G401 (cell line): ENCODE results near the gene PDK4. TPM values are rescaled to one million over a fixed set of nuclear protein-coding genes. Genes with fewer than 3 reads are reported as not detected.
A peak's percentile ranks its signal among the peaks of the same experiment; 100 is the strongest.
"Not testable (repeated sequence)": the region's sequence is repeated elsewhere in the genome, so short reads cannot be mapped to it uniquely, and the experiment has no call there.

Source experiments
- DNase-seq: peaks from one replicate; pipeline ENCODE4 v3.0.0-alpha.2; 2015; ENCODE audit warnings: low spot score
- in situ Hi-C: cut with HindIII; loops from 2 replicates; pipeline ENCODE4 v1.10.0; 2016; ENCODE audit warnings: low sequenced_read_pairs, mixed read lengths
- total RNA-seq: library from RNA; depleted of rRNA; stranded (reverse); fragments of >200 nt; shearing (Covaris generic); gene quantifications from 2 replicates; pipeline ENCODE4 v1.2.3, GENCODE V29; 2014

Gene PDK4
- total RNA-seq, 1 experiment from 2014 or later, result not detected

- in situ Hi-C loops, result no loop called here
- no peak for DNase-seq
These were observed 12.3 kb downstream of the PDK4 start for GRCh38 chr7:95583834-95584621.

GRCh38 chr7:95582578-95583293 lies 13.6 kb downstream of the PDK4 start:
- DNase-seq, result no peak
- in situ Hi-C loops, result no loop called here

- DNase-seq, result no peak
- in situ Hi-C loops, result no loop called here
These were observed 14.8 kb downstream of the PDK4 start for GRCh38 chr7:95581467-95581866.

GRCh38 chr7:95579318-95579717 lies 17.0 kb downstream of the PDK4 start:
- no peak for DNase-seq
- in situ Hi-C loops, result no loop called here

GRCh38 chr7:95578299-95578855 lies 17.9 kb downstream of the PDK4 start:
- in situ Hi-C loops, result no loop called here
- DNase-seq, result no peak

GRCh38 chr7:95577137-95577536 lies 19.2 kb downstream of the PDK4 start:
- no peak for DNase-seq

GRCh38 chr7:95569720-95570119 lies 26.6 kb downstream of the PDK4 start:
- in situ Hi-C loops, result no loop called here
- DNase-seq, result no peak

More at GRCh38 chr7:95577137-95577536, 19.2 kb downstream of the PDK4 start:
- in situ Hi-C loops, result no loop called here

GRCh38 chr7:95560674-95561073 lies 35.6 kb downstream of the PDK4 start:
- no peak for DNase-seq
- in situ Hi-C loops, result no loop called here

GRCh38 chr7:95558864-95559263 lies 37.5 kb downstream of the PDK4 start:
- in situ Hi-C loops, result no loop called here
- DNase-seq, result no peak

- no peak for DNase-seq
- in situ Hi-C loops, result no loop called here
These were observed 39.5 kb downstream of the PDK4 start for GRCh38 chr7:95556777-95557176.

GRCh38 chr7:95553939-95554338 lies 42.4 kb downstream of the PDK4 start:
- DNase-seq, result no peak
- in situ Hi-C loops, result no loop called here

GRCh38 chr7:95552010-95552926 lies 44.0 kb downstream of the PDK4 start:
- in situ Hi-C loops, DNase-seq: not testable (repeated sequence)

GRCh38 chr7:95550546-95550945 lies 45.8 kb downstream of the PDK4 start:
- in situ Hi-C loops, result no loop called here
- no peak for DNase-seq

GRCh38 chr7:95549818-95550529 lies 46.3 kb downstream of the PDK4 start:
- in situ Hi-C loops, result no loop called here
- DNase-seq, result peak; percentile 43

- in situ Hi-C loops, result no loop called here
- DNase-seq, result no peak
These were observed 48.7 kb downstream of the PDK4 start for GRCh38 chr7:95547361-95548348.

- in situ Hi-C loops, result no loop called here
- no peak for DNase-seq
These were observed 49.7 kb downstream of the PDK4 start for GRCh38 chr7:95546647-95547046.

GRCh38 chr7:95545673-95546072 lies 50.6 kb downstream of the PDK4 start:
- no peak for DNase-seq
- in situ Hi-C loops, result no loop called here
